ENCODE measurements around the gene ATG7.
"Not testable (repeated sequence)": the region's sequence is repeated elsewhere in the genome, so short reads cannot be mapped to it uniquely, and the experiment has no call there.

Gene ATG7

GRCh38 chr3:11435440-11436165, 163.4 kb downstream of the ATG7 start:
- no peak for DNase-seq

GRCh38 chr3:11436775-11437174, 164.6 kb downstream of the ATG7 start:
- no peak for DNase-seq

DNA sequence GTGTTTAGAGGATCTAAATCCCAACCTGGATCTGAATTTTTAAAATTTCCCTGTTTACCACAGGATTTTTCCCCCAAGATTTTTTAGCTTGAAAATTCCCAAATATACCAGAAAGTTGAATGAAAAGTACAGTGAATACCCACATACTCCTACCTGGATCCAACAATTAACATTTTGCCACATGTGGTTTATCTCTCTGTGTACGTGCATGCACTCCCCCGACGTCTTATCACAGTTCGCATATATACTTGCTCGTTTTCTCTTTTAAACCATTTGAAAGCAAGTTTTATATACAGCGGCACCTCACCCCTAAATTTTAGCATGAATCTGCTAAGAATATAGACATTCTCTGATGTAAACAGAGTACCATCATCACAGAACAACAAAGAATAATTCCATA, 165.3 kb downstream of the ATG7 start:
- no peak for DNase-seq

- DNase-seq = no peak
Observed at GRCh38 chr3:11438646-11439045, 166.4 kb downstream of the ATG7 start.

DNA sequence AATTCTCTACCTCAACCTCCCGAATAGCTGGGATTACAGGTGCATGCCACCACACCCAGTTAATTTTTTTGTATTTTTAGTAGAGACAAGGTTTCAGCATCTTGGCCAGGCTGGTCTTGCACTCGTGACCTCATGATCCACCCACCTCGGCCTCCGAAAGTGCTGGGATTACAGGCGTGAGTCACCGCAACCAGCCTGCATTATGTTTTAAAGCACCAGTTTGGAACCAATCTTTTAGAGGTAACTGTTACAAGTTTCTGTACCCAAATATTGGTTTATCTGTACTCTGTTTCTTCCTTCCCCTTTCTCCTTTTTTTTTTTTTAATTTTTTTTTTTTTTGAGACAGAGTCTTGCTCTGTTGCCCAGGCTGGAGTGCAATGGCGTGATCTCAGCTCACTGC, 169.1 kb downstream of the ATG7 start:
- not testable (repeated sequence) for DNase-seq

DNA sequence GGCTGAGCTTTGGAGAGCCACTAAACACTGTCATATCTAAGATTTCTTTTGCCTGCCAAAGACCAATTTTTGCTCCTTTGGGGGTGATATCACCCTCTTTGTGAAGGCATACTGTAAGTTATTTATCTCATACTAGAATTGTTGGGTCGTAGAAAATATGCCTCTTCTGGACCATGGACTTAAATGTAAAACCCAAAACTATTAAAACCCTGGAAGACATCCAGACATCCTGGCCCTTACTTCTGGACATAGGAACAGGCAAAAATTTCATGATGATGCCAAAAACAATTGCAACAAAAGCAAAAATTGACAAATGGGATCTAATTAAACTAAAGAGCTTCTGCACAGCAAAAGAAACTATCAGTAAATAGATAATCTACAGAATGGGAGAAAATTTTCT, 172.2 kb downstream of the ATG7 start:
- DNase-seq = no peak

GRCh38 chr3:11445193-11445592, 173.0 kb downstream of the ATG7 start:
- not testable (repeated sequence) for DNase-seq

GRCh38 chr3:11445883-11446282, 173.7 kb downstream of the ATG7 start:
- DNase-seq = no peak

DNA sequence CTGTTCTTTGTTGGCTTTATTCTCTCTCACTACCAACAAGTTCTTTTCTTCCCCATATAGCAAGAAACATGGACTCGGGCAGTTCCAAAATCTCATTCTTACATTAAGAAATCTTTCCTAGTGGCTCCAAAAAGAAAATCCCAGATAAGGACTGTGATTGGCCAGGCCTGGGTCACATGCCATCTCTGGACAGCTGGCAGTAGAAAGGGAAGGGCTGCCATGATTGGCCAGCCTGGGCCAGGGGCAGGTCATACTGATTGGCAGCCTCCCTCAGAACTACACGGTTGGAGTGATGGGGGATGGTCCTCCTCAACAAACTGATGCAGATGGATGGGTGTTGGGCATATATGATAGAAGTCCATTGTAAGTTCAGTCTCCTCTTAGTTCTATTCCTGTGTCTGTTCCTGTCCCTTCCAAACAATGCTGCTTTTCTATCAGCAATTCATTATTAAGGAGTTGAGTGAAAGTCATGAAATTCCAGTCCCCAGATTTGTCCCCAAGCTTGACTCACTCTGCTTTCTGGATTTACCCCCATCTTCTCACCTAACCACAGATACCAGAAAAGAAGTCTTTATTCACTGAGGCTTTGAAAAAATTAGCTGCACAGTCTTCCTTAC, 175.5 kb downstream of the ATG7 start:
- DNase-seq = no peak

DNA sequence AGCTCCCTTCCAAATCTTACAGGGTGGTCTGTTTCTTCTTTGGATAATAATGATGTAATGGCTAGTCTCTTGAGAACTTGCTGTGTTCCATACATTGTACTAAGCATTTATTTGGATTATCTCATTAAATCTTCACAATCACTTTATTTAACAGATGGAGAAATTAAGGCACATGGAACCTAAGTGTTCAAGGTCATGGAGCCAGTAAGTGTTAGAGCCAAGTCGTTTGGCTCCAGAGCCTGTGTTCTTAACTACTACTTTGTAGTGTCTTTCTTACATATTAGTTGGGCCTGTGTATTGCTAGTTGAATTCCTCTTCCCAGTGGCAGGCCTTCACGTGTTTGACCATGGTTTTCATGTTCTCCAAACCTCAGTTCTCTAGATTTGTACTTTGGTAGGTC, 177.8 kb downstream of the ATG7 start:
- no peak for DNase-seq

DNA sequence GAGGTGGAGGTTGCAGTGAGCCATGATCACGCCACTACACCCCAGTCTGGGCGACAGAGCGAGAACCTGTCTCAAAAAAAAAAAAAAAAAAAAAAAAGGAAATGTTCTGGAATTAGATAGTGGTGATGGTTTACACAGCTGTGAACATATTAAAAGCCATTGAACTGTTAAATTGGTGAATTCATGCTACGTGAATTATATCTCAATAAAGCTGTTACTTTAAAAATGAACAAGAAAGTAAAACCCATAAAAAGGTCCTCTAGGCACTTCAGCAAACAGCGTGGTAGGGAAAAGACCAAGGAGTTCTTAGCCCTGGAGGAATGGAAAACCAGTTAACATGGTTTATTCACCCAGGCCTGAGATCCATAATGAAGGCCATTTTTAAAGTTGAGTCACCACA, 180.1 kb downstream of the ATG7 start:
- DNase-seq = no peak

- peak; percentile 25 to 65 for DNase-seq
Observed at GRCh38 chr3:11452885-11453847, 181.0 kb downstream of the ATG7 start.

- no peak for DNase-seq
Observed at GRCh38 chr3:11455956-11456355, 183.8 kb downstream of the ATG7 start.

GRCh38 chr3:11457135-11457534, 184.9 kb downstream of the ATG7 start:
- no peak for DNase-seq

DNA sequence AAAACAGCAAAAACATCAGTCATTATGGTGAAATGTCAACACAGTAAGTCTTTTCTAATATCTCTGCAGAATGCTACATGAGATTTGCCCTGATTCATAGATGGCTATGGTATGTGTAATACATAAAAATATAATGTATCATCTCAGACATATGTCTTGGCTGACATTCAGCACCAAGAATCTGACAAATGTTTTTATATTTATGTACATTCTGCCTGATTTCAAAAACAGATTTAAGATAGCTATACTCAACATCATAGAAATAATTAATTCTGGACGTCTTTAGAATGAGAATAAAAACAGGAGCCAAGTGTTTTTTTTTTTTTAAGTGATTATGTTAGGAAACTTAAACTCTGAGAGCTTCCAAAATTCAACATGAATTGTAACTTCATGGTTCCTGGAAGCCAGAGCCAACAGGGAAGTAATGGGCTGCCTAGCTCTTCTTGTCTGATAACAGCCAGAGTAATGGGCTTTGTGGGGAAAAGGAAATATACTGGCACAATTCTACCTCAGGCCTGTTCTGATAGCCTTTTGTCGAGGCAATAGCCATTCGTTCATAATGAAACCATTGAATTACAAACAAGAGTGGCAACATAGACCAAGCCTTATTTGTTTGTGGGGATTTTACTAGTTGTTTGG, 187.1 kb downstream of the ATG7 start:
- no peak for DNase-seq

GRCh38 chr3:11461226-11461625, 189.0 kb downstream of the ATG7 start:
- DNase-seq = no peak

DNA sequence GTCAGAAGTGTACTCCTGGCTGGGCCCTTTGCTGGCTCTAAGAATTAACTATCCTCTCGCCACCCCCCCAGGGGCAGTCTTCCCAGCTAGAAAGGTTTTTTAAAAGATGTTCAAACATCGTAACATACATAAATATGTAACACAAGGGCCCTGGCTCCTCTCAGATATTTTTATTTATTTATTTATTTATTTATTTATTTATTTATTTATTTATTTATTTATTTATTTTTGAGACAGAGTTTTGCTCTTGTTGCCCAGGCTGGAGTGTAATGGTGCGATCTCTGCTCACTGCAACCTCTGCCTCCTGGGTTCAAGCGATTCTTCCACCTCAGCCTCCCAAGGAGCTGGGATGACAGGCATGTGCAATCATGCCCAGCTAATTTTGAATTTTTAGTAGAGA, 190.5 kb downstream of the ATG7 start:
- not testable (repeated sequence) for DNase-seq

- no peak for DNase-seq
Observed at GRCh38 chr3:11463591-11463990, 191.4 kb downstream of the ATG7 start.

DNA sequence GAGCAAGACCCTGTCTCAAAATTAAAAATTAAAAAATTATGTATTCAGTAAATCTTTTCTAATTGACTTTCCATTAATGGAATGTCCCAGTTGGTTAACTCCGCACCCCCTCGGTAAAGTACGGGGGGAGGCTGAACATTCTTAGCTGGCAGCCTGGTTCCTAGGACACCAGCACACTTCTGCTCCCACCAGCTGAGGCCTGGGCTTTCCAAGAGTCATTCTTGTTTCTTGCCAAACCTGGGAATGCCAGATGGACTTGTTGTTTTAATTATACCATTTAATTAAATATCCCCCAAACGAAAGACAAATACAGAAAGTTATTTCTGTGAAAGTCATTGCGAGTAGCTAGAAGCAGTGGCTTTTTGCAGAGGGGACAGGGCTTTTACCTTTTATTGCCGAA, 192.2 kb downstream of the ATG7 start:
- DNase-seq = peak in 1 of 2 donors; percentile 10

DNA sequence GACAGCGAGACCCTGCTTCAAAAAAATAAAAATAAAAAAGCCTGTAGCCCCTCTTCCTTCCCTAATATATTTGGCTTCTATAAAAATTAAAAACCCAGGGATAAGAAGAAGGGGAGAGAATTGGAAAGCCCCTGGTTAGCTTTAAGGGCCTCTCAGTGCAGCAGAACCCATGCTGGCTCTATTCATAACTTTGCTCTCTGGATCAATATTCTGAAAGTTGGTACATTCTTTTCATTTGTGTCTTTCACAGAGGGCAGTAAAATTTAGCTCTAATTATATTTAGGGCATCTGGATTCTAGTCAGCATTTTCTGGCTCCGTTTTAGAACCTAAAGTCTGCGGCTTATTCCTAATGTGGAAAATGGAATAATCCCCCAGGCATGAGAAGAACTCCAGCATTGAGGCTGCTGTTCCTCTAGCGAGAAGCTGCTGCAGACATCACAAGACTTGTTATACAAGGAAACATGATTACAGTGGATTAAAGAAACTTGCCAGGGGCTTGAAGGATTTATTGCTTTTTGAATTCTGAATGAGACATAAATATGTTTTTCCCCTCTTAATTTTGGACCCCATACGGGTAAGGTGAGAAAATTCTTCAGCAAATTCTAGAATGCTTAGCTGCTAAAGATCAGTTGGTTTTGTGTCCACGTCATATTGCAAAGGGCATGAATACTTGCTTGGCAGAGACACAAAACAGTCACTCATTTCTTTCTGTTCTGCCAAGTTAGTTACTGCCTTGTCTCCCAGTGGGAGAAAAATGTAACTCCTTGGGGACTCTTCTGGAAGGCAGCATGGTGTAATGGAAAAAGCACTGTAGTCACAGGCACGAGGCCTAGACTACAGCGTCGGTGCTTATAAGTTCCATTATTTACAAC, 193.8 kb downstream of the ATG7 start:
- peak in 1 of 2 donors; percentile 41 for DNase-seq

DNA sequence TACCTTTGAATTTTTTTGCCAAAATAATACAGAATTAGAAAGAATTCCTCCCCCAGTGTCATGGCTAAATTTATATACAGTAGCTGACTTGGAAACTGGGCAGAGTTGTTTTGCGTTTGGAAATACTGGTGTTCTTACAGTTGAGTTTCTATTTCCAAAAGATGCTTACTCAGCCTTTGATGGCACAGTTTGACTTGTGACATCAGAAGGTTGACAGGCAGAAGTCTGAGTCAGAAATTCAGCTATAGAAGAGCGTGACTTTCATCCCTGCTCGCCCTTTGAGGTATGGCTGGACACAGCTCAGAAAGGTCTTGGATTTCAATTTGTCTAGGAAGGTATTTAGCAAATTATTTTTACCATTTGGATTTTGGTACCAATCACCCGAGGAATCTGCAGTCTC, 195.7 kb downstream of the ATG7 start:
- no peak for DNase-seq
